Suprapubic skin (tissue), 4 donors: ENCODE data around the gene KRTAP10-5. TPM values are rescaled to one million over a fixed set of nuclear protein-coding genes. Genes with fewer than 3 reads are reported as not detected.

Source experiments
- DNase-seq, 2 donors: peaks; one replicate each; pipeline ENCODE4 v3.0.0-alpha.2; 2019; ENCODE audit warnings: low spot score in 2 of 2
- H3K27ac ChIP-seq: fragments of 200-600 bp; sonication (generic); one replicate; pipeline ENCODE4 v1.5.1; 2019
- H3K27me3 ChIP-seq: fragments of 200-600 bp; sonication (generic); one replicate; pipeline ENCODE4 v1.5.1; 2019
- H3K36me3 ChIP-seq: fragments of 200-600 bp; sonication (generic); one replicate; pipeline ENCODE4 v1.5.1; 2019
- H3K4me1 ChIP-seq: fragments of 200-600 bp; sonication (generic); one replicate; pipeline ENCODE4 v1.5.1; 2019
- H3K4me3 ChIP-seq: fragments of 200-600 bp; sonication (generic); one replicate; pipeline ENCODE4 v1.5.1; 2019; ENCODE audit warnings: mild to moderate bottlenecking
- H3K9me3 ChIP-seq: fragments of 200-600 bp; sonication (generic); one replicate; pipeline ENCODE4 v1.5.1; 2019
- EP300 ChIP-seq: sonication (generic); formaldehyde crosslinking; IDR thresholded peaks from one replicate; pipeline ENCODE4 v1.6.1; 2017; ENCODE audit warnings: antibody characterized with exemption
- POLR2A ChIP-seq, 2 donors: fragments of 450-650 bp; IDR thresholded peaks; one replicate each; pipeline ENCODE4 v1.6.1; 2017; ENCODE audit warnings: antibody characterized with exemption in 2 of 2, mild to moderate bottlenecking in 2 of 2, moderate library complexity in 2 of 2
- POLR2AphosphoS5 ChIP-seq, 3 donors: sonication (generic); formaldehyde crosslinking; IDR thresholded peaks; one replicate each; pipeline ENCODE4 v1.6.1; 2017; ENCODE audit warnings: antibody characterized with exemption in 3 of 3
- WGBS: methylation state at CpG from one replicate; pipeline ENCODE4 v1.1.5; 2018; 5-methylcytosine and 5-hydroxymethylcytosine counted together
- total RNA-seq, 4 donors: library from RNA; depleted of rRNA; stranded (reverse); fragments of >200 nt; gene quantifications; one replicate each; pipeline ENCODE4 v1.1.0, GENCODE V29; 2016
- TF ChIP-seq, protein P1 (sequence below), 2 donors: fragments of 200-600 bp in 1 of 2; fragments of 450-650 bp in 1 of 2; sonication (generic) in 1 of 2; IDR thresholded peaks; one replicate each; pipeline ENCODE4 v1.5.1; 2016 to 2019; ENCODE audit warnings: antibody characterized with exemption in 2 of 2, mild to moderate bottlenecking in 1 of 2, moderate library complexity in 1 of 2

KRTAP10-5 gene
- total RNA-seq, 4 donors from 2014 or later: 0.76 to 11.1 (median 1.7) TPM; not detected in 1

DNA sequence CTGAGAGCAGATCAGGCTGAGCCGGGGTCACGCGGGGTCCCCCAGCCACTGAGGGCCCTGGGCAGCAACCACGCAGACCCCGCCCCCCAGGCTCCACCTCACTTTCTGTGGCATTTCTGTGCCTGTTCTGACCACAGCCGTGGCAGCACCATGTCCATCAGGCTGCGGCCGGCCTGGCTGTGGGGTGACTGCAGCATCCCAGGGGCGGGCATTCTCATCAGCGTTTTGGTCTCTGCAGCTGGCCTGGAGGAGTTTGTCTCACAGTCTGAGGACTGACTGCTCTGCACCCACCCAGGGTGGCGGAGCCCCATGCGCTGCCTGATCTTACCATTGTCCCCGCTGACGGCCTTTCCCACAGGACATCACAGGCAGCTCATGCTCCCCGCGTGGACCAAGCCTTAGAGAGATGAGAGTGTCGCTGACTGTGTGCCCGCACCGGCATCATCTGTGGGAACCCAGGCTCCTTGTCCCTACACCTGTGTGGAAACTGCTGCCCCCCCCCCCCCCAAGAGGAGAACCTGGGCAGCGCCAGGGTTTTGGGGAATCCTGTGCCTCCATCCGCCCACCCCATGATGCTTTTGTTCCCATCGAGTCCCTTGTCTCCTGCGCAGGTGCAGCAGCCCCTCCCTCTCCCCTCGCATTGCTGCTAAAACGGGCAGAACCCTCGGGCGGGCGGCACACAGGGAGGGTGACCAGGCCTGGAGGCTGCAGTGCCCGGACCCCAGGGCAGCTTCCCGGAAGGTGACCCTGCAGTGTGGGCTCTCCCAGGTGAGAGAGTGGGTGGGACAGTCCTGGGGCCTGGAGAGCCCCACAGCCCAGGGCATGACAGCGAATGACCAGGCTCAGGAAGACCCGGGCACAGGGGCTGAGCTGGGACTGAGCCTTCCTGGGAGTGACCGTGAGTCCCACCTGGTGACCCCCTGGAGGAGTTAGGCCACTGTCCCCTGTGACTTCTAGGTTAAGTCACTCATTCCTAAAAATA lies 42.2 kb downstream of the KRTAP10-5 start:
- Histone ChIP-seq H3K27ac (no peak overlapping the region), H3K4me1 (no peaks in the 10 kb centered on the region), H3K36me3 (no peaks in the 10 kb centered on the region), H3K4me3 (no peak overlapping the region), H3K9me3 (peaks cover 5% of the 10 kb centered on the region), H3K27me3 (peaks cover 12% of the 10 kb centered on the region)
- peak in 1 of 2 donors; percentile 64 for DNase-seq
- TF ChIP-seq EP300: no peak
- TF ChIP-seq POLR2A (IDR thresholded peaks at IDR 0.05): no peak
- WGBS: 96% methylated on average over 19 of the region's 33 CpGs

DNA sequence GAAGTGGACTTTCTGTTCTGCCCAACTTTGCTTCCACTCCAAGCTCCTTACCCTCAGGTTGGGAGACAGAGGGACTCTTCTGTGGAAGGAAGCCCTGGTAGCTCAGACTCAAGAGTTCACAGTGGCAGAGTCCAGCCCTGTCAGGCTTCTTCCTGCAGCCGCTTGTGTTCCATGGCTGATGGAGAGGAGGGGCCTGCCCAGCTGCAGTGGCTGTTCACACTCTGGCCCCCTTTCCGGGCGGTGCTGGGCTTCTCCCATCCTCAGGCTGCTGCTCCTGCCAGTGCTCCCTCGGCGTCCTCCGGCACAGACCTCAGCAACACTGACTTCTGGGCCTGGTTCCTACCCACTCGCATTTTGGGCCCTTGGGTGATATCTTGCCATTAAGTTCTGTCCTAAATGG lies 44.4 kb downstream of the KRTAP10-5 start:
- Histone ChIP-seq H3K4me1 (no peaks in the 10 kb centered on the region), H3K4me3 (no peak overlapping the region), H3K9me3 (no peaks in the 10 kb centered on the region), H3K27ac (no peak overlapping the region), H3K36me3 (no peaks in the 10 kb centered on the region), H3K27me3 (peaks cover 23% of the 10 kb centered on the region)
- DNase-seq: peak in 1 of 2 donors; percentile 73
- WGBS: 63% methylated on average over 7 of the region's 7 CpGs
- TF ChIP-seq EP300 (no peak), POLR2A (IDR thresholded peaks at IDR 0.05) (no peak), POLR2AphosphoS5 (IDR thresholded peaks at IDR 0.05) (no peak)
- TF ChIP-seq, protein P1, sequence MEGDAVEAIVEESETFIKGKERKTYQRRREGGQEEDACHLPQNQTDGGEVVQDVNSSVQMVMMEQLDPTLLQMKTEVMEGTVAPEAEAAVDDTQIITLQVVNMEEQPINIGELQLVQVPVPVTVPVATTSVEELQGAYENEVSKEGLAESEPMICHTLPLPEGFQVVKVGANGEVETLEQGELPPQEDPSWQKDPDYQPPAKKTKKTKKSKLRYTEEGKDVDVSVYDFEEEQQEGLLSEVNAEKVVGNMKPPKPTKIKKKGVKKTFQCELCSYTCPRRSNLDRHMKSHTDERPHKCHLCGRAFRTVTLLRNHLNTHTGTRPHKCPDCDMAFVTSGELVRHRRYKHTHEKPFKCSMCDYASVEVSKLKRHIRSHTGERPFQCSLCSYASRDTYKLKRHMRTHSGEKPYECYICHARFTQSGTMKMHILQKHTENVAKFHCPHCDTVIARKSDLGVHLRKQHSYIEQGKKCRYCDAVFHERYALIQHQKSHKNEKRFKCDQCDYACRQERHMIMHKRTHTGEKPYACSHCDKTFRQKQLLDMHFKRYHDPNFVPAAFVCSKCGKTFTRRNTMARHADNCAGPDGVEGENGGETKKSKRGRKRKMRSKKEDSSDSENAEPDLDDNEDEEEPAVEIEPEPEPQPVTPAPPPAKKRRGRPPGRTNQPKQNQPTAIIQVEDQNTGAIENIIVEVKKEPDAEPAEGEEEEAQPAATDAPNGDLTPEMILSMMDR (IDR thresholded peaks at IDR 0.05): no peak

DNA sequence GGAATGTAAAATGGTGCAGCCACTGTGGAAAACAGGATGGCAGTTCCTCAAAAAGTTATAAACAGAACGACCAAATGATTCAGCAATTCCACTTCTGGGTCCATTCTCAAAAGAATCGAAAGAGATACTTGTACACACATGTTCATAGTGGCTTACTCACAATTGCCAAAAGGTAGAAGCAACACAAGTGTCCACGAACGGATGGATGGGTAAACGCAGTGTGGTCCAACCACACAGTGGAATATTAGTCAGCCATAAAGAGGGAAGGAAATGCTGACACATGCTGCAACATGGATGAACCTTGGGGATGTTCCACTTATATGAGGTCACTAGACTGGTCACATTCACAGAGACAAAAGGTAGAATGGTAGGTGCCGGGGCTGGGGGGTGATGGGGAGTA lies 45.7 kb downstream of the KRTAP10-5 start:
- no peak for TF ChIP-seq EP300
- no peak for TF ChIP-seq POLR2AphosphoS5 (IDR thresholded peaks at IDR 0.05)
- TF ChIP-seq, protein P1 (IDR thresholded peaks at IDR 0.05): no peak
- TF ChIP-seq POLR2A (IDR thresholded peaks at IDR 0.05): no peak
- Histone ChIP-seq H3K27me3 (peaks cover 18% of the 10 kb centered on the region), H3K27ac (no peak overlapping the region), H3K9me3 (no peaks in the 10 kb centered on the region), H3K4me1 (no peaks in the 10 kb centered on the region), H3K4me3 (no peak overlapping the region), H3K36me3 (no peaks in the 10 kb centered on the region)
- WGBS: 85% methylated on average over 6 of the region's 6 CpGs
- DNase-seq: no peak

DNA sequence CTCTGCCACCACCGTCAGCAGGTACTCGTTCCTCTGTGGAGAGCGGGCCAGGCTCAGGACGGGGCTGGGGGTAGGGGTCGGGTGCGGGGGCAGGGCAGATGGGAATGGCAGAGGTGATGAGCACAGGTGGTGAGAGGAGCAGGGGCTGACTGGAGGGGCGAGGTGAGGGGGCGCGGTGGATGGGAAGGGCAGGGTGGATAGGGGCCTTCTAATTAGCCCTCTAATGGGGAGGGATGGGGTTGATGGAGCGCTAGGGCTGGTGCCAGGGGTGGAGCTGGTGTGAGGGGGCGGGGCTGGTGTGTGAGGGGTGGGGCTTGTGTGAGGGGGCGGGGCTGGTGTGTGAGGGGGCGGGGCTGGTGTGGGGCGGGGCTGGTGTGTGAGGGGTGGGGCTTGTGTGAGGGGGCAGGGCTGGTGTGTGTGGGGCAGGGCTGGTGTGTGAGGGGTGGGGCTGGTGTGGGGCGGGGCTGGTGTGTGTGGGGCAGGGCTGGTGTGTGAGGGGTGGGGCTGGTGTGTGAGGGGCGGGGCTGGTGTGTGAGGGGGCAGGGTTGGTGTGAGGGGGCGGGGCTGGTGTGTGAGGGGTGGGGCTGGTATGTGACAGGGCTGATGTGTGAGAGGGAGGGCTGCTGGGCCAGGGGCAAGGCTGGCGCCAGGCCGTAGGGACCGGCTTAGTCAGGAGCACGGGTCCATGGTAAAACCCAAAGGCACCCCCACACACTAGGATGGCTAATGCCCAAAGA lies 46.3 kb downstream of the KRTAP10-5 start:
- no peaks in the 10 kb centered on the region for H3K9me3 ChIP-seq
- H3K4me1 ChIP-seq: no peaks in the 10 kb centered on the region
- TF ChIP-seq, protein P1 (IDR thresholded peaks at IDR 0.05): no peak
- TF ChIP-seq POLR2AphosphoS5 (IDR thresholded peaks at IDR 0.05) (no peak), EP300 (no peak), POLR2A (IDR thresholded peaks at IDR 0.05) (no peak)
- 87% methylated on average over 17 of the region's 21 CpGs for WGBS
- no peak overlapping the region for H3K4me3 ChIP-seq
- peaks cover 17% of the 10 kb centered on the region for H3K27me3 ChIP-seq
- H3K27ac ChIP-seq: no peak overlapping the region
- no peaks in the 10 kb centered on the region for H3K36me3 ChIP-seq
- DNase-seq: peak in 1 of 2 donors; percentile 74

DNA sequence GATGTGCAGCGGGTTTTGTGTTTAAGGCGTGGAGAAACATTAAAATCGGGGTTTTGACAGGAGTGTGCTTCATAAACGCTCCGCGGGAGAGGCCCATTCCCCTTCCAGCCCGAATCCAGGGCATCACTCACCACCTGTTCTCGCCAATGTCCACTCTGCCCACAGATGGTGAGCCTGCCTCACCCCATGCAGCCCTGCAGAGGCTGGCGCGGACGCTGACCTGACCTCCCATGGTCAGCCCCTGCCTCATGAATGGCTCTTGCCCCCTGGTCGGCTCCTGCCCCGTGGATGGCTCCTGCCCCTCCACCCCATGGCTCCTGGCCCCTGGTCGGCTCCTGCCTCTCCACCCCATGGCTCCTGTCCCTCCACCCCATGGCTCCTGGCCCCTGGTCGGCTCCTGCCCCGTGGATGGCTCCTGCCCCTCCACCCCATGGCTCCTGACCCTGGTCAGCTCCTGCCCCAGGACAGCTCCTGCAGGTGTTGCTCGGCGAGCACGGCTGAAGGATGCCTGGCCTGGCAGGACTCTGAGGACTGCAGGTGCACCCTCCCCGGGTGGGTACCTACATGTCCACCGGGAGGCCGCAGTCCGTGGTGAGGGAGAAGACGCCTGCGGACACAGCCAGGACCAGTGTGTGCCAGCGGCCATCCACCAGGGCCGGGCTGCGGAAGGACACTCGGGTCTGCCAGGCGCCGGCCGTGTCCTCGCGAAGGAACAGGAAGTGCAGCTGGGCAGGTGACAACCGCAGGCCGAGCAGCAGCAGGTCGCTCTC lies 47.1 kb downstream of the KRTAP10-5 start:
- Histone ChIP-seq H3K4me1 (no peaks in the 10 kb centered on the region), H3K9me3 (no peaks in the 10 kb centered on the region), H3K36me3 (no peaks in the 10 kb centered on the region), H3K27ac (no peak overlapping the region), H3K4me3 (no peak overlapping the region), H3K27me3 (peaks cover 16% of the 10 kb centered on the region)
- peak; percentile 52 to 67 for DNase-seq
- TF ChIP-seq, protein P1 (IDR thresholded peaks at IDR 0.05): no peak
- TF ChIP-seq POLR2A (IDR thresholded peaks at IDR 0.05) (no peak), EP300 (no peak), POLR2AphosphoS5 (IDR thresholded peaks at IDR 0.05) (no peak)
- WGBS: 95% methylated on average over 31 of the region's 37 CpGs
